GM19351 (cell line): ENCODE results near the gene SARM1.
"Not testable (repeated sequence)": the region's sequence is repeated elsewhere in the genome, so short reads cannot be mapped to it uniquely, and the experiment has no call there.

Source experiments
- ATAC-seq: cut with Tn5 transposase; IDR thresholded peaks from one replicate; pipeline ENCODE4 v1.9.1; 2021; ENCODE audit warnings: mild to moderate bottlenecking, moderate library complexity; ENCODE audit not compliant: unreplicated experiment

The SARM1 gene

DNA sequence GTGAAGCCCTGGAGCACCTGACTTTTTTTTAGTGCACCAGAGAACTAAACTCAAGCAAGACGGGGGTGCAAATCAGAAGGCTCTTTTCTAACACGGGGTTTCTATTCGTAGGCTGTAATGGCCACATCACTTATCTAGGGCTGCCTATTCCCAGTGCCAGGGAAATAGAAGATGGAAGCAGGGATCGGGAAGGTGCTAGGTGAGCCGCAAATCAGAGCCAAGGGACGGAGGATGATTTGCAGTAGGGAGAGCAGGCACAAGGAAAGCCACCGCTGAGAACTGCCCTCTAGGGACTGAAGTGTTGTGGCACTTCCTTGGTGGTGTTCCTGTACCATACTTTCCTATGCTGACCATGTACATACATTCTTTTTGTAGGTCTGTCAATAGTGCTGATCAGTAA is 42.3 kb downstream of the SARM1 start:
- ATAC-seq: no peak

- no peak for ATAC-seq
Observed at GRCh38 chr17:28415886-28416285, 44.4 kb downstream of the SARM1 start.

DNA sequence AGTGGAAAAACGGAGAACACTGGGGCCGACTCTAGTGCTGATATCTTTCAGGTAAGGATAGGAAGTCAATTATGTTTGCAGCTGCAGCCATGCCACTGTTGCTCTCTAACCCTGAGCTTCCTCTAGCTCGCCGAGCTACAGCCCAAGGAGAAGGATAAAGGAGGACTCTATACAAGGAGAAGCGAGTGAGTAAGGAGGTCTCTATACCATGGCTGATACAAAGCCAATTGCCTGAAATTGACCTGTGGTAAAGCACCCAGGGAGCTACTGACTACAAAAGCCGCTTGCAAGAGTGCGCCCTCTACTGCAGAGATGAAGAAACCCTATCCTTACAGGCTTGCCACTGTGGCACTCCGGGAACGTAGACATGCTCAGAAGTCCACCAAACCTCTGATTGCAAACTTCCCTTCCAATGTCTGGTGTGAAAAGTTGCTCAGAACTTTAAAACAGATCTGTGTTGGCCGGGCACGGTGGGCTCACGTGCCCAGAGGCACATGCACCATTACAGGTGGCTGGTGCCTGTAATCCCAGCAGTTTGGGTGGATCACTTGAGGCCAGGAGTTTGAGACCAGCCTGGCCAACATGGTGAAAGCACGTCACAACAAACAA is 45.3 kb downstream of the SARM1 start:
- ATAC-seq: peak; percentile 45

DNA sequence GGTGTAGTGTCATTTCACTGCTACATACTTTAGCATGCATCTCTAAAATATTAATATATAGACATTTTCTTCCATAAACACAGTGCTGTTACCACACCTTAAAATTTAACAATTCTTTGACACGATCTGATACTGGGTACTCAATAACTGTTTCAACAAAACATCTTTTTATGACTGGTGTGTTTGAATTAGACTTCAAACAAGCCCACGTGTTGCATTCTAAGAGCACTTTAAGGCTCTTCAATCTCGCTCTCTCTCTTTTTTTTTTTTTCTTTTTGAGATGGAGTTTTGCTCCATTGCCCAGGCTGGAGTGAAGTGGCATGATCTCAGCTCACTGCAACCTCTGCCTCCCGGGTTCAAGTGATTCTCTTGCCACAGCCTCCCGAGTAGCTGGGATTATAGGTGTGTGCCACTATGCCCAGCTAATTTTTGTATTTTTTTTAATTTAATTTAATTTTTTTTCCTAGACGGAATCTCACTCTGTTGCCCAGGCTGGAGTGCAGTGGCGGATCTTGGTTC is 50.4 kb downstream of the SARM1 start:
- no peak for ATAC-seq

- no peak for ATAC-seq
Observed at GRCh38 chr17:28425206-28425605, 53.7 kb downstream of the SARM1 start.

- ATAC-seq: no peak
Observed at GRCh38 chr17:28426081-28426519, 54.6 kb downstream of the SARM1 start.

GRCh38 chr17:28427371-28427770 is 55.9 kb downstream of the SARM1 start:
- ATAC-seq: no peak

DNA sequence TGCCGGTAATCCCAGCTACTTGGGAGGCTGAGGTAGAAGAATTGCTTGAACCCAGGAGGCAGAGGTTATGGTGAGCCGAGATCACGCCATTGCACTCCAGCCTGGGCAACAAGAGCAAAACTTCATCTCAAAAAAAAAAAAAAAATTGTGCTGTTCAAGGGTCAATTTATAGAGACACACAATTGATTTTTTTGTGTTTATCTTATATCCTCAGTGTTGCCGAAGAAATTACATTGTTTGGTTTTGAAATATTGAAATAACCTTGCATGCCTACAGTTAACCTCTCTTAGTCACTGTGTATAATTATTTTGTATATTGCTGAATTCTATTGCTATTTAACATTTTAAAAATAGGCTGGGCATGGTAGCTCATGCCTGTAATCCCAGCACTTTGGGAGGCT is 56.5 kb downstream of the SARM1 start:
- not testable (repeated sequence) for ATAC-seq

DNA sequence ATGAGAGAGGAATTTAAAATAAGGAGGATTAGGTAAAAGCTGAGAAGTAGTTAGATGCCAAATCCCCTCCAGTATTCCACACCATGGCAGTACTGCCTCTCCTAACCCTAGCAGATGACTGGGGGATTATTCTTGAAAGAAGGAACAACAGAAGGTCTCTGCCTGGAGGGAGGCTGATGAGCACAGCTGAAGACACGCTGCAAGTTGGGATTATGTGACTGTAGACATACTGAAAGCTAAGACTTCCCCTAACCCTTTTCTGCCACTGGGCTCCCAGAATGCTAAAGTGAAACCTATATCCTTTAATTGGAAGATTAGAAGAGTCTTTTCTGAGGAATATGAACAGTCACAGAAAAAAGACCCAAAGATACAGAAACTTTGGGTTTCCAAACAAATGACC is 62.2 kb downstream of the SARM1 start:
- no peak for ATAC-seq

GRCh38 chr17:28434326-28434725 is 62.8 kb downstream of the SARM1 start:
- ATAC-seq: not testable (repeated sequence)

DNA sequence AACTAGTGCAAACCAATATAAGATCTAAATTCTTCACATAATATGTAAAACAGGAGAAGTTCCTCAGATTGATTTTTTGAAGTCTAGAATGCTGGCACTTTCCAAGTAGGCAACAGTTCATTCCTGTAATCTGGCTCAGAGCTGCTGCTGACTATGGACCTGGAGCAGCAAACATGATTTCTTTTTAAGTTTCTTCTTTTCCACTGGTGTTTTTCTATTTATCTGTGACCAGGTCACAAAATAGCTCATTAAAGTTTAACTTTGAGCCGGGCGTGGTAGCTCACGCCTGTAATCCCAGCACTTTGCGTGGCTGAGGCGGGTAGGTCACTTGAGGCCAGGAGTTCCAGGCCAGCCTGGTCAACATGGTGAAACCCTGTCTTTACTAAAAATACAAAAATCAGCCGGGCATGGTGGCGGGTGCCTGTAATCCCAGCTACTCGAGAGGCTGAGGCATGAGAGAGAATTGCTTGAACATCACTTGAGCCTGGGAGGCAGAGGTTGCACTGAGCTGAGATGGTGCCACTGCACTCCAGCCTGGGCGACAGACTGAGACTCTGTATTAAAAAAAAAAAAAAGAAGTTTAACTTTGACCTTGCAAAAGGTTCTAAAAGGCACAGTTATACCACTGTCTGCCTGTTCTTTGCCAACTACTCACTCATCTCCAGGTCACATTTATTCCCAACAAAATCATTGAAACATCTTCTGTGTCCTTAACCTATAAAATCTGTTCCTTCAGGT is 72.6 kb downstream of the SARM1 start:
- ATAC-seq: no peak

GRCh38 chr17:28446716-28447395 is 75.4 kb downstream of the SARM1 start:
- no peak for ATAC-seq

GRCh38 chr17:28447396-28447760 is 75.9 kb downstream of the SARM1 start:
- no peak for ATAC-seq

DNA sequence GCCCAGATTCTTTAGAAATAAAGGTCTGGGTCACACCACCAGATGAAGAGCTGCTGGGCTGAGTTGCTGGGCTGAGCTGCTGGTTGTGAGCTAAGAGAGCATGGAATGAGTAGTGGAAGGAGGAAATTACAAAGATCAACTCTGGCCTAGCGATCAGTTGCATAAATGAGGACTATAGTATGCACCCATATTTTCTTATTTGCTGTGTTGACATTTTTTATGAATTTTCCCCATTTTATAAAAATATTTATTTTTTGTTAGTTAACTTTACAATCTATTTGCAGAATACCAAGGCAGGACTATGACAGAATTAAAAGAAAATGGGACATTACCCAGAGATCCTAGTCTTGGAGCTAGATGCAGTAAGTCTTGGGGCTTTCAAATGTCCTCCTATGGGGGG is 78.4 kb downstream of the SARM1 start:
- ATAC-seq: no peak
